ENCODE data around the gene EBP.

The EBP gene

GRCh38 chrX:48521353-48522243 lies at the start of gene EBP:
Gene EBP (plus strand): TSS chrX:48521808. CDS start chrX:48523772, 1,964 bp downstream.
- peak; percentile 84 for DNase-seq (ENCODE audit: low spot score)

DNA sequence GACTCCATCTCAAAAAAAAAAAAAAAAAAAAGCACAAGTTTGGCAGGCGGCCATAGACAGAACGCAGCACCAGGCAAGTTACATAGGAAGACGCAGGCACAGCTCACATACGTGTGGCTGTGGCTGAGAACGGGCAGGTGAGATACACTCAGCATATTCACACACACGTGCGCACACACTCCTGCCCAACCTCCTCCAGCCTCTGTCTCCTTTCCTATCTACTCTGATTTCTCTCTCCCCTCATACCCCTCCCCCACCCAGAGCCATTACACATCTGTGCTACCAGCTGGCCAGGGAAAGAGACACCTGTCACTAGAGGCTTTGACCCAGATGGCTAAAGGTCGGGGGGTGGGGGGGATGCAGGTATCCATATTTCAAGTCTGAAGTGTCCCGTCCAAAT lies 49.4 kb upstream of the EBP start:
- no peak for DNase-seq (ENCODE audit: low spot score)

GRCh38 chrX:48472851-48473703 lies 48.5 kb upstream of the EBP start:
- no peak for DNase-seq (ENCODE audit: low spot score)

- no peak for DNase-seq (ENCODE audit: low spot score)
These were observed 48.0 kb upstream of the EBP start for GRCh38 chrX:48473704-48473990.

DNA sequence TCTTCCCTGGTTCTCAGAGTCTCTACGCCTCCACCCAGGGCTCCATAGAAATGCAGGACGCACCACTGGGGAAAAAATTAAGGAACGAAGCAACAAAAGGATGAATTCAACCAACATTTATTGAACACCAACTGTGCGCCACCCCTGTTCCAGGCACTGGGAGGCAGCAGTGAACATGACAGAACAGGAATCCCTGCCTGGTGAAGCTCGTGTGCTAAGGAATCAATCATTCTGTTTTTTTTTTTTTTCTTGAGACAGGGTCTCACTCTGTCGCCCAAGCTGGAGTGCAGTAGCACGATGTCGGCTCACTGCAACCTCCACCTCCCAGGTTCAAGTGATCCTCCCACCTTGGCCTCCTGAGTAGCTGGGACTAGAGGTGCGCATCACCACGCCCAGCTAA lies 47.5 kb upstream of the EBP start:
- DNase-seq (ENCODE audit: low spot score), result no peak

GRCh38 chrX:48474581-48474980 lies 47.0 kb upstream of the EBP start:
- no peak for DNase-seq (ENCODE audit: low spot score)

DNA sequence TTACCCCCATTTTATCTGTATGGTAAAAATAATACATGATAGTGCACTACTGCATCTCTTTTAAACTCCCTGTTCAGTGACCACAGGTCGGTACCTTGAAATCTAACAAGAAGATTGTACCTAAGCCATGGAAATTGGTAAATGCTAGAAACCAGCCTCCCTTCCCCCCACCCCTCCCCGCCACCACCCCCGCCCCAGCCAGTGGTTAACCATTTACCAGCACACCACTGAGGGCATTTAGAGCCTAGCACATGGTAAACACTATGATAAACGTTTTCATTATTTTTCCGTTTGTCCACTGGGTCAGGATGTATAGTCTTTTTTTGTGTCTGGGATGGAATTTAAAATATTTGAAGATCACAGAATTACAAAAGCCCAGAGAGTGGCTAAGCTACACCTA lies 46.3 kb upstream of the EBP start:
- DNase-seq (ENCODE audit: low spot score), result no peak

DNA sequence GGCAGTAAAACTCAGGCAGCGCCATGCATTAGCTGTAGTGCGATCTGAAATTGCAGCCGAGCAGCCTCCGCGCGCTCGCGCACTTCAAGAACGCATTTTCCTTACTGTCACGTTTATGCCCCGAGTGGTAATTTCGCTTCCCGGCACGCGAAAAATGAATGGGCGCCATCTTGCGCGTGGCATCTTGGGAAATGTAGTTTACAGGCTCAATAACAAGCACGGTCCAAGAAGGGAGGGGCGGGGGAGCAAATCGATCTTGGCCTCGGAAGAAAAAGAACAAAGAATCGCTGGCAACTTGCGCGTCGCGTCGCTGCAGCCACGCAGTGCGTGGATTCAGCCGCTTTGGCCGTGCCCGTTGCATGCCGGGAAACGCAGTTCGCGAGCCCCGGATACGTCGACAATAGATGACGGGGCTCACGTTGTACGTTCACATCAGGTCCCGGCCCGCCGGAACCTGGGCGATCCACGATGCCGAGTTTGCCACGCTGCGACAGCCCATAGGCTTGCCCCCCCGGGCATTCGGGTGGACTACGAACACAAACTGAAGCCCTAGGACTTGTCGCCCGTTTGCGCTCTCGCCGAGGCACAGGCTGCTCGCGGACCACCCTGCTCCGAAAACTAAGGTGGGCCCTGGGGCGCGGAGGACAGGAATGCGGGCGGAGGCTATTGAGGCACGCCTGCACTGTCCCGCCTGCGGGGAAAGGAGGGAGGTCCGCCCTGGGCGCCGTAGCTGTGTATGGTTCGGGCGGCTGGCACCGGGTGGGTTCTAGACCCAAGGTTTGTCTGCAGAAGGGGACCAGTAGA lies 45.6 kb upstream of the EBP start, which contains the start of gene FTSJ1:
FTSJ1 (plus strand) TSS at position 426 of the 804 bp plus-strand sequence. CDS start 1,849 bp downstream, outside the sequence.
- DNase-seq (ENCODE audit: low spot score), result peak; percentile 89

DNA sequence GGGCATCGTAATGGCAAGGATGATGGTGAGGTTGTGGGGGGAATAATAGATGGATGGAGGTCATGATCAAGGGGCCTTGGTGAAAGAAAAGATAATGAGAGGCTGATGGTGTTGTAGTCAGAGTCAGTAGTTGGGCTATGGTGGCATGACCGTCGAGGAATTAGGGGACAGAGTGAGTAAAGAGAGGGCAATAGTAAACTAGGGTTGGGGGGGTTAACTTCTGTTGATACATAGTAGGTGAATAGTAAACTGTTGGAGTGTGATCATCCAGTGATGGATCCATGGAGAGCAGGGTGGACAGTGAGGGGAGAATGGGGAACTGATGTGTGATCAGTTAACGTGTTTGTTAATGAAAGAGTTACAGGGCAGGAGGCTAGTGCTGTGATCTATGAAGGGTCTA lies 44.7 kb upstream of the EBP start:
- no peak for DNase-seq (ENCODE audit: low spot score)

DNA sequence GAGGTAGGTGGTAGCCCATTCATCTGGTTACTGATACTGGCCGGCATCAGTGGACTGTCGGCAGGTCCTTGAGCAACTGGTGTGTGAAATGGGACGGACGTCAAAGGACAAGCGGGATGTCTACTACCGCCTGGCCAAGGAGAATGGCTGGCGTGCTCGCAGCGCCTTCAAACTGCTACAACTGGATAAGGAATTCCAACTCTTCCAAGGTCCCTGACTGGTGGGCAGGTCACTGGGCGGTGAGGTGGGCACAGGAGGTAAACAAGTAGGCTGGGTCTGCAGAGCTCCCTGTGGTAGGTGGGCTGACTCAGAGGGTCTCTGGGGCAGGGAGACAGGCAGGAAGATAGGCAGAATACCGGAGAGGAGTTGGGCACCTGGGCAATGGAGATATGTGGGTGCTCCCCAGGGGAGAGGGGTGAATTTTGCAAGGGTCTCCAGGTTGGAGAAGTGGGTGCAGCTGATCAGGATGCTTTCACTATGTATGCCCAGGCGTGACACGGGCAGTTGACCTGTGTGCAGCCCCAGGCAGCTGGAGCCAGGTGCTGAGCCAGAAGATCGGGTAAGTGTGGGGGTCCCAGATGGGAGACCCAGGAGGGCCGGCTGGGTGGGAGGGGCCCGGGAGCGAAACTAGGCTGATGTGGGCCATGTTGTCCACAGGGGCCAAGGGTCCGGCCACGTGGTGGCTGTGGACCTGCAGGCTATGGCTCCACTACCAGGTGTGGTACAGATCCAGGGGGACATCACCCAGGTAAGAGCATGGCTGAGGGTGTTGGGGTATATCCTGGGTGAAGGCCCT lies 43.5 kb upstream of the EBP start:
- DNase-seq (ENCODE audit: low spot score), result no peak

GRCh38 chrX:48478806-48479205 lies 42.8 kb upstream of the EBP start:
- DNase-seq (ENCODE audit: low spot score), result no peak

DNA sequence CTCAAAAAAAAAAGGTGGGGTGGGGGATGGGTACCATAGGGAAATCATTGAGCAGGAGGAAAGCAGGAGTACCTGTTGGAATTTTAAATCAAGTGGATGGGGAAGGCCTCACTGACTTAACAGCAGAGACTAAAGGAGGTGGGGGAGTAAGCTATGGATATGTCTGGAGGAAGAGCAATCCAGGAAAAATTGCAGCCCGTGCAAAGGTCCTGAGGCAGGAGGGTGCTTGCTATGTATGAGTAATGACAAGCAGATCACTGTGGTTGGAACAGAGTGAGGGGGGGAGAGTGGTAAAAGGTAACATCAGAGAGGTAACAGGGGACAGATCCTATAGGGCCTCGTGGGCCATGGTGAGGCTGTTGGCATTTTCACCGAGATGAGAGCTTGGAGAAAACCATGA lies 41.5 kb upstream of the EBP start:
- DNase-seq (ENCODE audit: low spot score), result no peak

DNA sequence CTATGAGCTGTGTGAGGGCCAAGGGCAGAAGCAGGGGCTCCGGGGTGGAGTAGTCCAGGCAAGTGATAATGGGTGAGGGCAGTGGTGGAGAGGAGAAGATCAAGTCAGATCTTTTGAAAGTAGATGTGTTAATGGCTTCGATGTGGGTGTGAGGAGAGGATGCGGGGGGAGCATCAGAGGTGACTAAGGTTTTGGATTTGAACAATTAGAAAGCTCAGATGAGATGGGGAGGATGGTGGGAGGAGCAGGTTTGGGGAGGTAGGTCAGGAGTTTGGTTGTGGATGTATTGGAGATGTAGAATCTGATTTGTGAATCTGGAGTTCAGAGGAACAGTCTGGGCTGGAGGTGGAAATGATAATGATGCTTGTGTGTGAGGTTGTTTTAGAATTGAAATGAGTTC lies 41.0 kb upstream of the EBP start:
- no peak for DNase-seq (ENCODE audit: low spot score)

DNA sequence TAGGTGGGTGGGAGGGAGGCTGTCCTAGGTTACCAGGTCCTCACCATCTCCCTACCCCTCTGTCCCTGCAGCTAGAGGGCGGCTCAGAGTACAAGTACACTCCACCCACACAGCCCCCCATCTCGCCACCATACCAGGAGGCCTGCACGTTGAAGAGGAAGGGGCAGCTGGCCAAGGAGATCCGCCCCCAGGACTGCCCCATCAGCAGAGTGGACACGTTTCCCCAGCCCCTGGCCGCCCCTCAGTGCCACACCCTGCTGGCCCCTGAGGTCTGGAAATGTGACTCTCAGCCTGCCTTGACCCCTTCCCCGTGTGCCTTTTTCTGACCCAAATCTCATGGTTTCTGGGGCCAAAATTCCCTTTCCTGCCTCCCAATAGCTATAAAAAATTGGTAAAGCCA lies 39.1 kb upstream of the EBP start:
- no peak for DNase-seq (ENCODE audit: low spot score)

DNA sequence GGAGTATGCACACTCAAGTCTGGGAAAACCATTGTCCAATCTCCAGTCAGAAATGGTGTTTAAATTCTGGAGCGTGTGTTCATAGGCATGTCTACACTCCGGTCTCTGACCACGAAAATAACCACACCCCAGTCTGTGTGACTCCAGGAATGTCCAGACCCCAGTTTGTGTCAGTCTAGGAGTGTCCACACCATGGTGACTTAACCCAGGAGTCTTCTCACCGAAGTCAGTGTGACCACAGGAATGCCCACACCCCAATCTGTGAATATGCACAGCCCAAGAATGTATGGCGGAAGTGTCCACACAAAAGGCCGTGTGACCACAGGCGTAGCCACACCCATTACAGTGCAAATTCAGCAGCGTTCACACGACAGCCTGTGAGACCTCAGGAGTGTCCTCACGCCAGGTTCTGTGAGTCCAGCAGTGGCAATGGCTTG lies 34.2 kb upstream of the EBP start:
- no peak for DNase-seq (ENCODE audit: low spot score)

GRCh38 chrX:48488034-48488433 lies 33.6 kb upstream of the EBP start:
- no peak for DNase-seq (ENCODE audit: low spot score)

DNA sequence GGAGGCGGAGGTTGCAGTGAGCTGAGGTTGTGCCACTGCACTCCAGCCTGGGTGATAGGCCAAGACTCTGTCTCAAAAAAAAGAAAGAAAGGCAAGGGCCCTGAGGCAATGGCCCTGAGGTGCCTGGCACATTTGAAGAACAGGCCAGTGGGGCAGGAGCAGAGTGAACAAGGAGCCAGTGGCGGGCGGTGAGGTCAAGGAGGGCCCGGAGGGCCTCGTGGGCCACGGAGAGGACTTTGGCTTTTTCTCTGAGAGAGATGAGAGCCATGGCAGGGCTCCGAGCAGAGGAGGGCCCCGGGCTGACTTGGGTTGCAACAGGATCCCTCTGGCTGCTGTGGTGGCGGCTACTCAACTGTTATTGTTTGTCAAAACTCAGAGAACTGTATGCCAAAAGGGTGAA lies 32.3 kb upstream of the EBP start:
- no peak for DNase-seq (ENCODE audit: low spot score)

- DNase-seq (ENCODE audit: low spot score), result no peak
These were observed 31.7 kb upstream of the EBP start for GRCh38 chrX:48489892-48490291.

DNA sequence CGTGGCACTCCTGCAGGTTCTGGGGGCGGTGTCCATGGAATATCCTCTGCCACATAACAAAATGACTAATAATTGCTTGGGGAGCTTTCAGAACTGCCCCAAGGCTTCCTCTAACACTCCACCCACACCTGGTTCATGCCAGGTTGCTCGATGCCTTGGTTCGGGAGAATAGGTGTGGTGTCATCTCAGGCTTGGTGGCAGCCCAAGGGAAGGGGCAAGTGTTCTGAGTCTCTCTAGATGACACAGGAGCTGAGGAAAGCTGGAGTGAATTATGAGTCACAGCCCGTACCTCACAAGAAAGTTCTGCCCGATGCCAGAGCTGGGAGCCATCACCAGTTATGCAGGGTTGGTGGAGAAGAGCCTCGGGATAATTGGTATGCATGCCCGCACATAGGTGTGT lies 30.9 kb upstream of the EBP start:
- DNase-seq (ENCODE audit: low spot score), result no peak

GRCh38 chrX:48491809-48492208 lies 29.8 kb upstream of the EBP start:
- DNase-seq (ENCODE audit: low spot score), result no peak

DNA sequence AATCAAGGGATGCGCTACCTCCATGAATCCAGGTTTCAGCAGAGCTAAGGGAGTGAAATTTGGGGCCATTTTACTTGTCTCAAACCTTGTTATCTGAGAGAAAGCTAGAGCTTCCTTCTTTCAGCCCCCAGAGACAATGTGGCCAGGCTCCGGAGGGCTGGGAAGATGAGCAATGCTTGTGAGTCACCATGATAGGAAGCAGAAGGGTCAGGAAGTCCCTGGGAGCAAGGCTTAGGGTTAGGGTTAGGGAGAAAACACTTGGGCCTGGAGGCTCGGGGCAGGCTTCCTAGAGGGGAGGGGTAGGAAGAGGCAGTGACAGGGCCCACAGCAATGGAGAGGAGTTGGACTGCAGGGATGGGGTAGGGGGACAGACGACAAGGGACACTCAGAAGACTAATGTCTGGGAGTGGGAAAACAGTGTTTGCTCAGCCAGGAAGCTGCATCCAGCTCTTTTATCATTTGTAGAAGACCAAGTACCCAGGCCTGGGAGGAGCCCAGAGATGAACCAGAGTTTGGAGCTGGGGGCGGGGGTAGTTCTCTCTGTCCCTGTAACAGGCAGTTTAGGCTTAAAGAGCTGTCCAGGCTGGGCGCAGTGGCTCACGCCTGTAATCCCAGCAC lies 29.2 kb upstream of the EBP start:
- DNase-seq (ENCODE audit: low spot score), result no peak

Data from pons (tissue), 1 donor.